ENCODE results near the gene CCDC69. TPM values are rescaled to one million over a fixed set of nuclear protein-coding genes. Genes with fewer than 3 reads are reported as not detected.

CCDC69 gene
- total RNA-seq, 3 donors from 2014 or later, result 47.4 to 201 (median 97.0) TPM

DNA sequence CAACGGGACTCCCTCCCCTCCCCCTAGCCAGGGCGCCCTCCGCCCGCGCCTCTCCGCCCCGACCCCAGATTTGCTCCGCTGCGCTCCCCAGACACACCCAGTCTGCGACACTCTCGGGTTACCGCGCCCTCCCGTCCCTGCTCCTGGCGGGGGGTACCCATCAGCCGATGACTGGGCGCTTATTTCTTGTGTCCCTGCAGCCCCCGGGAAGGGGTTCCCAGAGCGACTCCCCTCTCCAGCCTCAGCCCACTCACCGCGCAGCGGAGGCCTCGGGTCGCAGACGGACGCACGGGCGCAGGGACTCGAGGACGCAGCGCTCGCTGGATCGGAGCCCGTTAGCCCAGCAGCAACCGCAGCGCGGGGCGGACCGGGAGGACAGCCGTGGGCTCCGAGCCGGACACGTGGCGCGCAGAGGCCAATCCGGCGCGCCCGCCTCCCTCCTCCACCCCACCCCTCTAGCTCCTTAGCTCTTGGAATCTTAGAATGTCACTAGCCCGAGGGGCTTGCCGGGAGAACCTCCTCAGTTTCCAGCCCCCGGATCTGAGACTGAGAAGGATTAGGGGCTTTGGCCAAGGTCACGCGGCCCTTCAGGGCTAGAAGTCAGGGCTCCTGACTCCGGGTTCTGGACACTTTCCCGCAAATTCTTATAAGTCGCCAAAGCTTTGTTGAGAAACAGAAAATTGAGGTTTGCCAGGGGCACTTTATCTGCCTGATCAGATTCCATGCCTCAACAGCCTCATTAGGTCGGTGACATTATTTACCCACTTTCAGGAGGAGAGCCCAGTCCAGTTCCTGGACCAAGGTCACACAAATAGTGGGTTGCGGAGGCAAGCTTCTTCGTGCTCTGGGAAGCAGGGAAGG is 66.2 kb downstream of the CCDC69 start, which contains the start of gene ANXA6:
ANXA6 (minus strand) TSS at position 354 of the 861 bp plus-strand sequence. CDS start 9,878 bp downstream, outside the sequence.
- intact Hi-C loops (cut with DNase I; ENCODE audit: low total_unique reads), result no loop called here
- Histone ChIP-seq H3K27me3 (no peaks in the 10 kb centered on the region), H3K36me3 (no peaks in the 10 kb centered on the region), H3K4me3 (peak within 1 kb of the TSS; percentile 76 to 92 (median 80)), H3K4me1 (peaks cover 0 to 13% of the 10 kb centered on the region in 2 donors), H3K27ac (peak within 1 kb of the TSS; percentile 89 to 93), H3K9me3 (no peaks in the 10 kb centered on the region)
- DNase-seq (ENCODE audit: low spot score in 2 of 2), result peak; percentile 84 to 86
- TF ChIP-seq POLR2AphosphoS5 (IDR thresholded peaks at IDR 0.05) (peak; percentile 31 to 76 (median 74)), POLR2A (IDR thresholded peaks at IDR 0.05) (peak; percentile 34)
- TF ChIP-seq, protein P1, sequence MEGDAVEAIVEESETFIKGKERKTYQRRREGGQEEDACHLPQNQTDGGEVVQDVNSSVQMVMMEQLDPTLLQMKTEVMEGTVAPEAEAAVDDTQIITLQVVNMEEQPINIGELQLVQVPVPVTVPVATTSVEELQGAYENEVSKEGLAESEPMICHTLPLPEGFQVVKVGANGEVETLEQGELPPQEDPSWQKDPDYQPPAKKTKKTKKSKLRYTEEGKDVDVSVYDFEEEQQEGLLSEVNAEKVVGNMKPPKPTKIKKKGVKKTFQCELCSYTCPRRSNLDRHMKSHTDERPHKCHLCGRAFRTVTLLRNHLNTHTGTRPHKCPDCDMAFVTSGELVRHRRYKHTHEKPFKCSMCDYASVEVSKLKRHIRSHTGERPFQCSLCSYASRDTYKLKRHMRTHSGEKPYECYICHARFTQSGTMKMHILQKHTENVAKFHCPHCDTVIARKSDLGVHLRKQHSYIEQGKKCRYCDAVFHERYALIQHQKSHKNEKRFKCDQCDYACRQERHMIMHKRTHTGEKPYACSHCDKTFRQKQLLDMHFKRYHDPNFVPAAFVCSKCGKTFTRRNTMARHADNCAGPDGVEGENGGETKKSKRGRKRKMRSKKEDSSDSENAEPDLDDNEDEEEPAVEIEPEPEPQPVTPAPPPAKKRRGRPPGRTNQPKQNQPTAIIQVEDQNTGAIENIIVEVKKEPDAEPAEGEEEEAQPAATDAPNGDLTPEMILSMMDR (IDR thresholded peaks at IDR 0.05), result no peak

DNA sequence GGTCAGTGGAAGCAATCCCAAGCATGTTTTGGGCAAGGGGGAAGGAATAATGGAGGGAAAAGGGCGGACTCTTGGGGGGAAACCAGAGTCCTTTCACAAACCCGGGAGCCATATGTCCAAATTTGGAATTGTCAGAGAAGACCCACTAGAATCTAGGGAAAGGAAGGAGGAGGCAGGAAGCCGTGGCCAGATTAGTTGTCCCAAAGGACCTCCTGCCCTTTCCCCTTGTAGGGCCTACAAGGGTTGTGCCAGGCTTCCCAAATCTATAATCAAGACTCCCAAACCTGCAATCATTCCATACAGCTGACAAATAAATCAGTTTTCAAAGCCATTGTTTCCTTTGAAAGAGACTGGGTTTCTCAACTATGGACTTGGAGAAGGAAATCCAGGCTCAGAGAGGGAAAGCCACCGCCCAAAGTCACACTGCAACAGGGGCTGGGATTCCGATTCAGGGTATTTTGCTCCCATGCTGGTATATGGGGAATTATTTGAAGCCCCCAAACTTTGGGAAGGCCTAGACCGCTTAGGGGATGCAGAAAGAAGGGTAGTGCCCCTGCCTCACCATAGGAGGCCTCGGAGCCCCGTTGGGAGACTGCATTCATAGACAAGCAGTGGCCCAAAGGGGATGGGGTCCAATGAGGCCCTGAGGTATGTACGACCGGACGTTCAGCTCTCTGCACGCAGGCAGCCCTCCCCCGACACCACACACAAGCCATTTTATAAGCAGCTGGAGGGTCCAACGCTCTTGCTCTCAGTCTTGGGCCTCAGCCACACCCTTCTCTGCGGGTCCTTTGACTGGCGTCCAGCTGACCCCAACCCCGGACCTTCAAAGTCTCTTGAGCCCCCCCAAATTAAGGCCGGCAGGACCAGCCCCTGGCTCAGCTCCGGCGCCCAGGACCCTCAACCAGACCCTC is 67.1 kb downstream of the CCDC69 start:
- Histone ChIP-seq H3K9me3 (no peaks in the 10 kb centered on the region), H3K27ac (peak overlapping the region; percentile 89 to 93), H3K4me1 (peaks cover 0 to 13% of the 10 kb centered on the region in 2 donors), H3K4me3 (peak overlapping the region; percentile 76 to 92 (median 80)), H3K27me3 (no peaks in the 10 kb centered on the region), H3K36me3 (no peaks in the 10 kb centered on the region)
- TF ChIP-seq POLR2AphosphoS5 (IDR thresholded peaks at IDR 0.05), result no peak
- TF ChIP-seq, protein P1 (IDR thresholded peaks at IDR 0.05), result no peak
- no peak for TF ChIP-seq POLR2A (IDR thresholded peaks at IDR 0.05)
- intact Hi-C loops (cut with DNase I; ENCODE audit: low total_unique reads), result no loop called here
- no peak for DNase-seq (ENCODE audit: low spot score in 2 of 2)

DNA sequence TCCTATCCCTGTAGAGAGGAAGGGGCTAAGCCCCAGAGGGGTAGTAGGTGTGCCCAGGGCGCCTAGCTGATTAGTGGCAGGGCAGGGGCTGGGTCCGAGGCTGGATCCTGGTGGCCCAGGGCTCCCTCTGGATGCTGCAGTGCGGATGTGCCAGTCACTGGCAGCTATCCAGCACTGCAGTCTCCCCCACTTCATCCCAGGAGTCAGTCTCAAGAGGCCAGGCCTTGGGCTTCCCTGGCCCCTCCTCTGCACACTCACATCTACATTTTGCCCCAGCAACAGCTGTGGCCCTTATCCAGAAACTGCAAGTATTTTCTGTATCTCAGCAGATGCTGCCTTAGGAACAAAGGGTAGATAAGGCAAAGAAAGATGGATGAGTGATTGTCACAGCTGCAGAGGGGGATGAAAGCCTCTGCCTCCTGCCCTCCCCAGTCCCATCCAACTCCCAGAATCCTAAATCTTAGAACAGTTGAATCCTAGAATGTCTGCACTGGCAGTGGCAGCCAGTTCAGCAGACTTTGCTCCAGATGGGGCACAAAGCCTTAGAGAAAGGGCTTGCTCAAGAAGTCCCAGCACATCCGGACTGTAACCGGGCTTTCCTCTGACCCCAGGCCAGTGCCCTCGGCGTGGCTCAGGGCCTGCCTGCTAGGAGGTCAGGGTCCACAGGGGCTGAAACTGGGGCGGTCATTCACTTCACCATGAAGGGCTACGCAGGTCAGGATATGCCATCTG is 68.0 kb downstream of the CCDC69 start:
- peaks cover 0 to 13% of the 10 kb centered on the region in 2 donors for H3K4me1 ChIP-seq
- H3K4me3 ChIP-seq, result peak overlapping the region; percentile 76 to 92 (median 80)
- TF ChIP-seq POLR2AphosphoS5 (IDR thresholded peaks at IDR 0.05) (peak in 1 of 3 donors; percentile 9), POLR2A (IDR thresholded peaks at IDR 0.05) (no peak)
- H3K27ac ChIP-seq, result peak overlapping the region; percentile 89 to 93
- H3K36me3 ChIP-seq, result no peaks in the 10 kb centered on the region
- no peak for DNase-seq (ENCODE audit: low spot score in 2 of 2)
- intact Hi-C loops (cut with DNase I; ENCODE audit: low total_unique reads), result no loop called here
- no peaks in the 10 kb centered on the region for H3K27me3 ChIP-seq
- no peaks in the 10 kb centered on the region for H3K9me3 ChIP-seq

DNA sequence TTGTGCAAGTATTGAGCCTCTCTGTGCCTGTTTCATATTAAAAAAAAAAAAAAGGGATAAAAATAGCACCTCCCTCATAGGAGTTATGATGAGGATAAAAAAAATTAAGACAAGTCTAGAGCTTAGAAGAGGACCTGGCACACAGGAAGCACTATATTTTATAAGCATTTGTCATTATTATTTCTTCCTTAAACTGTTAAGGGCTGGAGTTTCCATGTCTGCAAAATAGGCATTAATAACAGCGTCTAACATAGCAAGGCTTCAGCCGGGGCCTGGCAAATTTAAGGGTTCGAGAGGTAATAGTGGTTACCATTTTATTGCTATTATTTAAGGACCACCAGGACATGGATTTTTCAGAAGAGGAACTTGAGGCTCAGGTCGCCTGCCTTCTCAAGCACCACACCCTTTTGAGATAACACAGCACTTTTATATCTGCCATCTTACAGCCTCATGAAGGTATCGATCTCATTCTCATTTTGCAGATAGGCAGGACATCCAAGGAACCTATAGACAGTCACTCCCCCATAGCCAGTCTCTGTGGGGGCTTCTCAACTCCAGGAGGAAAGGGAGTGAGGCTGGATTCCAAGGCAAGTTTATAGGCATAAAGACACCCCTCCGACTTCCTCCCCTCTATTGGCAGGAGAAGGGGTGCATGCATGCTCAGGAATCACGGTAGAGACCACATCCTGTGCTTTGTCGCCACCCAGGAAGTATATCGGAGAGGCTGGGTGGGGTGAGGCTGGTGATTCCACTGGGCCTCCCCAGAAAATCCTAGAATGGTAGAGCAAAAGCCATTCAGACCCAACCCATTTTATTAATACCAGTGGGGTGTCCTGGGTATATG is 68.7 kb downstream of the CCDC69 start:
- peak overlapping the region; percentile 76 to 92 (median 80) for H3K4me3 ChIP-seq
- no peaks in the 10 kb centered on the region for H3K27me3 ChIP-seq
- H3K27ac ChIP-seq, result peak overlapping the region; percentile 89 to 93
- no peaks in the 10 kb centered on the region for H3K9me3 ChIP-seq
- TF ChIP-seq POLR2A (IDR thresholded peaks at IDR 0.05) (no peak), POLR2AphosphoS5 (IDR thresholded peaks at IDR 0.05) (no peak)
- TF ChIP-seq, protein P1 (IDR thresholded peaks at IDR 0.05), result no peak
- peaks cover 0 to 13% of the 10 kb centered on the region in 2 donors for H3K4me1 ChIP-seq
- no peaks in the 10 kb centered on the region for H3K36me3 ChIP-seq
- intact Hi-C loops (cut with DNase I; ENCODE audit: low total_unique reads), result no loop called here
- no peak for DNase-seq (ENCODE audit: low spot score in 2 of 2)
